ENCODE measurements around the gene HUWE1.

Gene HUWE1

GRCh38 chrX:53494436-53494835 is 192.1 kb downstream of the HUWE1 start:
- no peak for ATAC-seq
- TF ChIP-seq, protein P1, sequence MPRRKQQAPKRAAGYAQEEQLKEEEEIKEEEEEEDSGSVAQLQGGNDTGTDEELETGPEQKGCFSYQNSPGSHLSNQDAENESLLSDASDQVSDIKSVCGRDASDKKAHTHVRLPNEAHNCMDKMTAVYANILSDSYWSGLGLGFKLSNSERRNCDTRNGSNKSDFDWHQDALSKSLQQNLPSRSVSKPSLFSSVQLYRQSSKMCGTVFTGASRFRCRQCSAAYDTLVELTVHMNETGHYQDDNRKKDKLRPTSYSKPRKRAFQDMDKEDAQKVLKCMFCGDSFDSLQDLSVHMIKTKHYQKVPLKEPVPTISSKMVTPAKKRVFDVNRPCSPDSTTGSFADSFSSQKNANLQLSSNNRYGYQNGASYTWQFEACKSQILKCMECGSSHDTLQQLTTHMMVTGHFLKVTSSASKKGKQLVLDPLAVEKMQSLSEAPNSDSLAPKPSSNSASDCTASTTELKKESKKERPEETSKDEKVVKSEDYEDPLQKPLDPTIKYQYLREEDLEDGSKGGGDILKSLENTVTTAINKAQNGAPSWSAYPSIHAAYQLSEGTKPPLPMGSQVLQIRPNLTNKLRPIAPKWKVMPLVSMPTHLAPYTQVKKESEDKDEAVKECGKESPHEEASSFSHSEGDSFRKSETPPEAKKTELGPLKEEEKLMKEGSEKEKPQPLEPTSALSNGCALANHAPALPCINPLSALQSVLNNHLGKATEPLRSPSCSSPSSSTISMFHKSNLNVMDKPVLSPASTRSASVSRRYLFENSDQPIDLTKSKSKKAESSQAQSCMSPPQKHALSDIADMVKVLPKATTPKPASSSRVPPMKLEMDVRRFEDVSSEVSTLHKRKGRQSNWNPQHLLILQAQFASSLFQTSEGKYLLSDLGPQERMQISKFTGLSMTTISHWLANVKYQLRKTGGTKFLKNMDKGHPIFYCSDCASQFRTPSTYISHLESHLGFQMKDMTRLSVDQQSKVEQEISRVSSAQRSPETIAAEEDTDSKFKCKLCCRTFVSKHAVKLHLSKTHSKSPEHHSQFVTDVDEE (CRISPR knock-in tag; IDR thresholded peaks at IDR 0.05), result no peak
- TF ChIP-seq RARB (CRISPR knock-in tag; IDR thresholded peaks at IDR 0.05), result no peak
- no peak for TF ChIP-seq ARNTL (CRISPR knock-in tag; IDR thresholded peaks at IDR 0.05; ENCODE audit: borderline replicate concordance, low read depth)

- TF ChIP-seq CSDC2 (CRISPR knock-in tag; IDR thresholded peaks at IDR 0.05) (no peak), PATZ1 (CRISPR knock-in tag; IDR thresholded peaks at IDR 0.05; ENCODE audit: borderline replicate concordance) (no peak), ZFP3 (CRISPR knock-in tag; IDR thresholded peaks at IDR 0.05) (no peak), PPARA (CRISPR knock-in tag; IDR thresholded peaks at IDR 0.05; ENCODE audit: borderline replicate concordance) (no peak), ZFP30 (CRISPR knock-in tag; IDR thresholded peaks at IDR 0.05) (no peak)
- no peak for ATAC-seq
These were observed 200.2 kb downstream of the HUWE1 start for GRCh38 chrX:53486285-53486684.

GRCh38 chrX:53483838-53484405 is 202.6 kb downstream of the HUWE1 start:
- ATAC-seq, result no peak
- TF ChIP-seq BACH2 (CRISPR knock-in tag; IDR thresholded peaks at IDR 0.05; ENCODE audit: borderline replicate concordance), result no peak

DNA sequence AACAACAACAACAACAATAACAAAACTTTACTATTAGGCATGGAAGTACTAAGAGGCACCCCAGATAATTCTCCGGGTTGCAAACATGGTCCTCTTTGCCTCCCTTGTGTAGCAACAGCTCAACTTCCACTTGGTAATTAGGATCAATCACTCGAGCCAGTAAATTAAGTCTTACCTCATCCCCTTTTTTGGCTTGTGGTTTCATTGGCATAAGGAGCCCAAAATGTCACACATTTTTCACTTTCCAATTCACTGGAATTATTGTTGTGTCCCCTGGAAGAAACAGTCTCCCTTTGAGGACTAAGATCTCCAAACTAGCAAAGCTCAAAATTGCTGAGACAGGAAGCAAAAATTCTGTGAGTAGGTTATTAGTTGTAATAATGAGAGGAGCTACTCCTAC is 203.1 kb downstream of the HUWE1 start:
- TF ChIP-seq CSDC2 (CRISPR knock-in tag; IDR thresholded peaks at IDR 0.05), result no peak
- ATAC-seq, result no peak
